ENCODE results near the gene AURKB.
"Not testable (repeated sequence)": the region's sequence is repeated elsewhere in the genome, so short reads cannot be mapped to it uniquely, and the experiment has no call there.

AURKB gene

DNA sequence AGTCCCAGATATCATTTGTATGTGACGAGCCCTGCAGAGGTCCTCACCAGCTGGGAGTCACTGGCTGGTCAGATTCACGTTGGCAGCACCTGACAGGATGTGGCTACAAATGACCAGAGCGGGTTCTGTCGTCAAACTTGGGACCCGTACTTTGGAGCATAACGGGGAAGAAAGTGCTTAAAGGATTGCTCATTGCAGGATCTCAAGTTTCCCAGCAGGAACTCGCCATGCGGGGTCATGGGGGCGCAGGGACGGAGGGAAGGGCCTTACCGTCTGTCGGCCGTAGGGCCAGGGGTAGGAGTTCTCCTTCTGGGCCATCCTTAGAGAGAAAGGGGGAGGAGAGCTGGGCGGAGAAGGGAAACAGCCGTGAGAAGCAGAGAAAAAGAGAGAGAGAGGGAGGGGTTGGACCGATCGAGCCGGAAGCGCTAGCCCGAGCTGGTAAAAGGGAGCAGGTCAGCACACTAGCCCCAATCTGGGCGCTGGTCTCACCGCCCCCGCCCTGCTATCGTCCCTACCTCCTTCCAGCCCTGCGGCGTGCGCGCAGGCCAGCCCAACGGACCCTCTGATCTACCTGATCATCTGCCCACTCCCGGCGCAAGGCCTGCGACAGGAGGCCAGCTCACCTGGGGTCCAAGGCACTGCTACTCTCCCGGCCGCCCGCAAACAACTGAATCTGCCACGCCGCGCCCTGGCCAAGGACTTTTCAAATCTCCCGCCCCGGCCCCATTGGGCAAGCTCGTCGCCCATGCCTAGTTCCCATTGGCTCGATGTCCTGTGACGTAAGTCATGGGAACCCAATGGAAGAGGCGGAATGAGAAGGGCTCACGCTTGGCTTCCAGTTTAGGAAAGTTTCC, at the start of gene AURKB:
Gene AURKB, minus strand, starts transcription at position 669 of the 854 bp plus-strand sequence. Its CDS starts 351 bp downstream, at position 318.
- Histone ChIP-seq H3K4me3 (ENCODE audit: low read depth, low read length) (peak within 1 kb of the TSS; percentile 78), H3K9ac (ENCODE audit: low read length) (peak within 1 kb of the TSS; percentile 95), H3K27ac (ENCODE audit: low read depth, low read length) (peak within 1 kb of the TSS; percentile 78), H3K4me1 (ENCODE audit: control insufficient read depth, insufficient read depth, low read length) (0 out of 2 replicates have a peak, but pooled peaks cover 4% of the 10 kb centered on the region), H3K36me3 (ENCODE audit: control insufficient read depth, insufficient read depth, low read length) (peaks cover 30% of the 10 kb centered on the region), H3K27me3 (ENCODE audit: control insufficient read depth, insufficient read depth, low read length) (no peaks in the 10 kb centered on the region), H3K9me3 (ENCODE audit: control insufficient read depth, insufficient read depth, low read depth, low read length) (no peaks in the 10 kb centered on the region)

GRCh38 chr17:8257801-8258200, 47.4 kb upstream of the AURKB start:
- Histone ChIP-seq H3K9ac (ENCODE audit: low read length) (no peak overlapping the region), H3K27ac (ENCODE audit: low read depth, low read length) (no peak overlapping the region), H3K9me3 (ENCODE audit: control insufficient read depth, insufficient read depth, low read depth, low read length) (no peaks in the 10 kb centered on the region), H3K4me1 (ENCODE audit: control insufficient read depth, insufficient read depth, low read length) (no peaks in the 10 kb centered on the region), H3K27me3 (ENCODE audit: control insufficient read depth, insufficient read depth, low read length) (no peaks in the 10 kb centered on the region), H3K36me3 (ENCODE audit: control insufficient read depth, insufficient read depth, low read length) (peaks cover 87% of the 10 kb centered on the region), H3K4me3 (ENCODE audit: low read depth, low read length) (no peak overlapping the region)

- peaks cover 79% of the 10 kb centered on the region for H3K36me3 ChIP-seq (ENCODE audit: control insufficient read depth, insufficient read depth, low read length)
Measured at GRCh38 chr17:8256691-8257090, 46.3 kb upstream of the AURKB start.

GRCh38 chr17:8256291-8256690, 45.9 kb upstream of the AURKB start:
- no peaks in the 10 kb centered on the region for H3K27me3 ChIP-seq (ENCODE audit: control insufficient read depth, insufficient read depth, low read length)
- H3K9me3 ChIP-seq (ENCODE audit: control insufficient read depth, insufficient read depth, low read depth, low read length): no peaks in the 10 kb centered on the region
- H3K4me3 ChIP-seq (ENCODE audit: low read depth, low read length): no peak overlapping the region
- no peaks in the 10 kb centered on the region for H3K4me1 ChIP-seq (ENCODE audit: control insufficient read depth, insufficient read depth, low read length)
- no peak overlapping the region for H3K27ac ChIP-seq (ENCODE audit: low read depth, low read length)
- no peak overlapping the region for H3K9ac ChIP-seq (ENCODE audit: low read length)
- peaks cover 75% of the 10 kb centered on the region for H3K36me3 ChIP-seq (ENCODE audit: control insufficient read depth, insufficient read depth, low read length)

More at GRCh38 chr17:8256691-8257090, 46.3 kb upstream of the AURKB start:
- Histone ChIP-seq H3K4me3 (ENCODE audit: low read depth, low read length) (no peak overlapping the region), H3K27me3 (ENCODE audit: control insufficient read depth, insufficient read depth, low read length) (no peaks in the 10 kb centered on the region), H3K9ac (ENCODE audit: low read length) (no peak overlapping the region), H3K27ac (ENCODE audit: low read depth, low read length) (no peak overlapping the region), H3K4me1 (ENCODE audit: control insufficient read depth, insufficient read depth, low read length) (no peaks in the 10 kb centered on the region), H3K9me3 (ENCODE audit: control insufficient read depth, insufficient read depth, low read depth, low read length) (no peaks in the 10 kb centered on the region)

DNA sequence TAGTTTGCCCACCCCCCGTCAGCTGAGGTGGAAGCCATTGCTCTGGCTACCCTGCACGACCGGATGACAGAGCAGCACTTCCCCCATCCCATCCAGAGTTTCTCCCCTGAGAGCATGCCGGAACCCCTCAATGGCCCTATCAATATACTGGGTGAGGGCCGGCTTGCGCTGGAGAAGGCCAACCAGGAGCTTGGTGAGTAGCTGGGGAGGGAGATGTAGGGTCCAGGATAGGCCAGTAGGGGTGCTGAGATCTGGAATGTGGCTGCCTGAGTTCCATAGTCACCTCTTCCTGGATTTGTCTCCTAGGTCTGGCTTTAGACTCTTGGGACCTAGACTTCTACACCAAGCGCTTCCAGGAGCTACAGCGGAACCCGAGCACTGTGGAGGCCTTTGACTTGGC, 45.1 kb upstream of the AURKB start:
- no peak overlapping the region for H3K27ac ChIP-seq (ENCODE audit: low read depth, low read length)
- H3K9me3 ChIP-seq (ENCODE audit: control insufficient read depth, insufficient read depth, low read depth, low read length): no peaks in the 10 kb centered on the region
- H3K27me3 ChIP-seq (ENCODE audit: control insufficient read depth, insufficient read depth, low read length): no peaks in the 10 kb centered on the region
- no peak overlapping the region for H3K9ac ChIP-seq (ENCODE audit: low read length)
- no peak overlapping the region for H3K4me3 ChIP-seq (ENCODE audit: low read depth, low read length)
- H3K4me1 ChIP-seq (ENCODE audit: control insufficient read depth, insufficient read depth, low read length): no peaks in the 10 kb centered on the region
- peaks cover 68% of the 10 kb centered on the region for H3K36me3 ChIP-seq (ENCODE audit: control insufficient read depth, insufficient read depth, low read length)

- H3K4me1 ChIP-seq (ENCODE audit: control insufficient read depth, insufficient read depth, low read length): peaks cover 4% of the 10 kb centered on the region
- H3K36me3 ChIP-seq (ENCODE audit: control insufficient read depth, insufficient read depth, low read length): peaks cover 62% of the 10 kb centered on the region
- no peaks in the 10 kb centered on the region for H3K27me3 ChIP-seq (ENCODE audit: control insufficient read depth, insufficient read depth, low read length)
- H3K9me3 ChIP-seq (ENCODE audit: control insufficient read depth, insufficient read depth, low read depth, low read length): no peaks in the 10 kb centered on the region
- H3K27ac ChIP-seq (ENCODE audit: low read depth, low read length): no peak overlapping the region
- H3K9ac ChIP-seq (ENCODE audit: low read length): no peak overlapping the region
- H3K4me3 ChIP-seq (ENCODE audit: low read depth, low read length): no peak overlapping the region
Measured at GRCh38 chr17:8254881-8255280, 44.5 kb upstream of the AURKB start.

DNA sequence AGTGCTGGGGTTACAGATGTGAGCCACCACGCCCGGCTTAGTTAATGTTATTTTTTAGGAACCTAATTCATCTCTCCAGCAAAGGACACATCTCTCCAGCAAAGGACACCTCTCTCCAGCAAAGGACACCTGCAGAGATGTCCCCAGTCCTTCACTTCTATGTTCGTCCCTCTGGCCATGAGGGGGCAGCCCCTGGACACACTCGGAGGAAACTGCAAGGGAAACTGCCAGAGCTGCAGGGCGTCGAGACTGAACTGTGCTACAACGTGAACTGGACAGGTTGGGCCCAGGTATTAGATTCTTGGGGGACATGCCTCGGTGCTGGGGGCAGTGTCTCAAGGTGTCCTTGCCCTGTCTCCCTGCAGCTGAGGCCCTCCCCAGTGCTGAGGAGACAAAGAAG, 43.4 kb upstream of the AURKB start:
- Histone ChIP-seq H3K4me1 (ENCODE audit: control insufficient read depth, insufficient read depth, low read length) (peaks cover 4% of the 10 kb centered on the region), H3K9ac (ENCODE audit: low read length) (no peak overlapping the region), H3K4me3 (ENCODE audit: low read depth, low read length) (no peak overlapping the region), H3K27me3 (ENCODE audit: control insufficient read depth, insufficient read depth, low read length) (no peaks in the 10 kb centered on the region), H3K36me3 (ENCODE audit: control insufficient read depth, insufficient read depth, low read length) (peaks cover 51% of the 10 kb centered on the region), H3K9me3 (ENCODE audit: control insufficient read depth, insufficient read depth, low read depth, low read length) (no peaks in the 10 kb centered on the region), H3K27ac (ENCODE audit: low read depth, low read length) (no peak overlapping the region)

DNA sequence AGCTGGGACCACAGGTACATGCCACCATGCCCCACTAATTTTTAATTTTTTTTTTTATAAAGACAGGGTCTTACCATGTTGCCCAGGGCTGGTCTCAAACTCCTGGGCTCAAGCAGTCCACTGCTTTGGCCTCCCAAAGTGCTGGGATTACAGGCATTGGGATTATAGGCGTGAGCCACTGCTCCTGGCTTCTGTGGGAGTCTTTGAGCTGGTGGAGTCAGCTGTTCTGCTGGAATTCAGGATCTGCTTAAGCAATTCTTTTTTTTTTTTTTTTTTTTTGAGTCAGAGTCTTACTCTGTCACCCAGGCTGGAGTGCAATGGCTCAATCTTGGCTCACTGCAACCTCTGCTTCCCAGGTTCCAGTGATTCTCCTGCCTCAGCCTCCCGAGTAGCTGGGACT, 41.0 kb upstream of the AURKB start:
- H3K4me3 ChIP-seq (ENCODE audit: low read depth, low read length); H3K9me3 ChIP-seq (ENCODE audit: control insufficient read depth, insufficient read depth, low read depth, low read length); H3K4me1 ChIP-seq (ENCODE audit: control insufficient read depth, insufficient read depth, low read length); H3K27me3 ChIP-seq (ENCODE audit: control insufficient read depth, insufficient read depth, low read length); H3K27ac ChIP-seq (ENCODE audit: low read depth, low read length); H3K9ac ChIP-seq (ENCODE audit: low read length): not testable (repeated sequence)
- peaks cover 31% of the 10 kb centered on the region for H3K36me3 ChIP-seq (ENCODE audit: control insufficient read depth, insufficient read depth, low read length)

DNA sequence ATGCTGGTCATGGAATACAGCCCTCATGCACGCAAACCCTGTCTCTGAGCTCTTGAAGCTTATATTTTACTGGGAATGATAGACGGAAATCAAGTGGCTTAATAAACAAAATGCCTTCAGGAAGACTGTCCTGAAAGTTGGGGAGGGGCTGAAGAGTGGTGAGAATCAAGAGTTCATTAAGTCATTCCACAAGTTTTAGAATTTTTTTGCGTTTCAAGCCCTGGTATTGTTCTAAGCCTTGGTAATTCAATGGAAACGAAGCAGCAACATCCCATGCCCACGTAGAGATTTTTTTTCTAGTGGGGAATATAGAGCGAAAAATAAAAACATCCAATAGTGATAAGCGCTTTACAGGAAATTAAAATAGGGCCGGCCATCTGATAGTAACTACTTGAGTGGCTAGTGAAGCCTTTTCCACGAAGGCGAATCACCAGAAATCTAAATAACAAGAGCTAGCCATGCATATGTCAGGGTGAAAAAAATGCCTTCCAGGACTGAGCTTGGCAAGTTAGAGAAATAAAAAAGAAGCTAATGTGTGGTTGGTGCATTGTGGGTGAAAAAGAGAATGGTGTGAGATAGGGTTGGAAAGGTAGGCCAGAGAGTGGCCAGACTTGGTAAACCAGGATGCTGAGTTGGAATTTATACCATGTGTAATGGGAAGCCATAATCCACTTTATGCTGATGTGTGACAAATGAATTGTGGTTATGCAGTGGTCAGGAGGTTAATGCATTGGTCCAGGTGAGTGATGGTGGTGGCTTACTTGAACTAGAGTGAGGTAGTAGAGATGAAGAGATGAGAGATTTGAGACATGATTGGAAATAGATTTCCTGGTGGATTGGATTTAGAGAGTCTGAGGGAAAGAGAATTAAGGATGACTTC, 39.5 kb upstream of the AURKB start:
- Histone ChIP-seq H3K4me3 (ENCODE audit: low read depth, low read length) (peak overlapping the region; percentile 85), H3K9ac (ENCODE audit: low read length) (peak overlapping the region; percentile 98), H3K9me3 (ENCODE audit: control insufficient read depth, insufficient read depth, low read depth, low read length) (no peaks in the 10 kb centered on the region; the same call in 1 of the 2 replicates), H3K4me1 (ENCODE audit: control insufficient read depth, insufficient read depth, low read length) (peaks cover 4% of the 10 kb centered on the region), H3K27ac (ENCODE audit: low read depth, low read length) (peak overlapping the region; percentile 78), H3K27me3 (ENCODE audit: control insufficient read depth, insufficient read depth, low read length) (no peaks in the 10 kb centered on the region), H3K36me3 (ENCODE audit: control insufficient read depth, insufficient read depth, low read length) (peaks cover 18% of the 10 kb centered on the region)

- H3K4me3 ChIP-seq (ENCODE audit: low read depth, low read length): peak within 1 kb of the TSS; percentile 85
- peak within 1 kb of the TSS; percentile 98 for H3K9ac ChIP-seq (ENCODE audit: low read length)
- H3K9me3 ChIP-seq (ENCODE audit: control insufficient read depth, insufficient read depth, low read depth, low read length): no peaks in the 10 kb centered on the region; the same call in 1 of the 2 replicates
- peaks cover 4% of the 10 kb centered on the region for H3K4me1 ChIP-seq (ENCODE audit: control insufficient read depth, insufficient read depth, low read length)
- H3K27ac ChIP-seq (ENCODE audit: low read depth, low read length): peak within 1 kb of the TSS; percentile 78
- H3K27me3 ChIP-seq (ENCODE audit: control insufficient read depth, insufficient read depth, low read length): no peaks in the 10 kb centered on the region
- peaks cover 11% of the 10 kb centered on the region for H3K36me3 ChIP-seq (ENCODE audit: control insufficient read depth, insufficient read depth, low read length)
Measured at GRCh38 chr17:8248751-8249607, 38.6 kb upstream of the AURKB start, which contains the start of gene PFAS. Gene PFAS, plus strand, starts transcription at chr17:8249289. Its CDS starts 4,649 bp downstream, at chr17:8253938.

Measured in HUES6 (cell line).